B cell (primary cell): Measurements from ENCODE around the gene WARS2.

Experiments
- CTCF ChIP-seq: fragments of 200-600 bp; IDR thresholded peaks from one replicate; pipeline ENCODE4 v1.8.0; 2022; ENCODE audit warnings: antibody characterized with exemption, mild to moderate bottlenecking
- EZH2 ChIP-seq: IDR thresholded peaks from 2 replicates; pipeline ENCODE4 v1.6.1; 2012; ENCODE audit warnings: borderline replicate concordance, low read depth, mild to moderate bottlenecking, moderate library complexity, low read length; ENCODE audit not compliant: insufficient read depth, poor library complexity, severe bottlenecking

GRCh38 chr1:119046785-119047438 is 93.5 kb downstream of the WARS2 start:
- TF ChIP-seq CTCF (no peak), EZH2 (no peak)
